HG03565 (cell line): ENCODE results near the gene FAM180B.
"Not testable (repeated sequence)": the region's sequence is repeated elsewhere in the genome, so short reads cannot be mapped to it uniquely, and the experiment has no call there.

Source experiments
- ATAC-seq: cut with Tn5 transposase; IDR thresholded peaks from one replicate; pipeline ENCODE4 v1.9.1; 2021; ENCODE audit warnings: mild to moderate bottlenecking, moderate library complexity; ENCODE audit not compliant: unreplicated experiment

Gene FAM180B

DNA sequence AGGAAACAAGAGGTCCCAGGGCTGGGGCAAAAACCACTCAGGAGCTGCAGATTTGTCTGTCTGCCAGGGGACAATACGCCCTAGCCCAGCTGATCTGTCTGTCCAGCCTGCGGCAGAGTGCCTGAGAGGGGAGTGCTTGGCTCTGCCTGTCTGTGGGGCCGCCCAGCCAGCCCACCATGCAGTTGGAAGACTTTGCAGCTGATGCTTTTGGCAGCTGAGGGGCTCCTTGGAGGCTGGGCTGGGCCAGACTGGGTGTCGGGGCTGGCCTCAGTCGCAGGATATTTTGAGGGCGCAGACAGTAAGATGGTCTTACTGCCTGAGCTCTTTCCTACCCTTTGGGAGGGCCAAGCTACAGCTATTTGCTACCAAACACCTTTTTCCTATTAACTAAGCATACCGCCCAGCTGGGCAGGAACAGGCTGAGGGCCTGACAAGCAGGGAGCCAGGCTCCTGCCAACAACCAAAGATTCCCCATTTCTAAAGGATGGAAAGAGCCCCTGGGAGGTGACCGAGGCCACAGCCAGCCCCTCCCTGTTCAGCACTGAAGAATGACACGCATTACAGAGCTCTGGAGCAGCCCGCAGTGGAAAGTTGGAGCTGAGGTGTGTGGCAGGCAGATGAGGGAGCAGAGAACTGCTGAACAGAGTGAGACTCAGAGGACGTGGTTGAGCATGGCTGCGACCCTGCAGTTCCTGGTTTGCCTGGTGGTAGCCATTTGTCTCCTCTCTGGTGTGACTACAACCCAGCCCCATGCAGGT, at the start of gene FAM180B:
TSS of gene FAM180B (plus strand) at position 581 of the 758 bp plus-strand sequence. CDS start at position 672, 91 bp downstream.
- no peak for ATAC-seq

DNA sequence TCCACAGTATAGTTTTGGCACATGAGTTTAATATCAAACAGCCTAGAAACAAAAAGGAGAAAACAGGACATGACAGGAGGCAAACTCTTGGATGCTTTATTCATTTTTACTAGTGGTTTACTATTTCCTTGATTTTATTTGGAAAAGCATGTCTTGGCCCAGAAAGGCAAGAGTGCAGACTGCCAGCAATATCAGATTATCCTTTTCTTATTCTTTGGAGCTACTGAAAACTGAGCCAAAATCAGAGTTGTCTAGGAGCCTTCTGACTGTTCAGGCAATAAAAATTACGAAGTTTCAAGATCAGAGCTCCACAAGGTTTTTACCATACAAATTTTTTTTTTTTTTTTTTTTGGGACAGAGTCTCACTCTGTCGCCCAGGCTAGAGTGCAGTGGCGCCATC, 49.6 kb upstream of the FAM180B start:
- ATAC-seq, result no peak

GRCh38 chr11:47538741-47539565, 47.5 kb upstream of the FAM180B start:
- no peak for ATAC-seq

DNA sequence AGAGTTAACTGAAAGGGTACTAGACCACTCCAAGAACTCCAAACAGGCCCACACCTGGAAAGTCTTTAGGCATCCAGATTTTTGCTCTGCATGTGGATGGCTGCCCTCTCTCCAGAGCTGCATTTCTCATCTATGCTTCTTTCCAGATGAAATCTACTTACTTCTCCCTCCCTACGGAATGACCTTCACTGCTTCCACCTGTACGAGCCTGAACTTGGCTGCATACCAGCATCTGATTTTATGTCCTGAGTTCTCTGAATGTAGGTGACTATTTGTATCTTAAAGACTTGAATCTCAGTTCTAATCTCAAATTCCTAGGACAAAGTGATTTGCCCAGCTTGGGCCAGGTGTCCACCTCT, 46.8 kb upstream of the FAM180B start:
- ATAC-seq, result no peak

DNA sequence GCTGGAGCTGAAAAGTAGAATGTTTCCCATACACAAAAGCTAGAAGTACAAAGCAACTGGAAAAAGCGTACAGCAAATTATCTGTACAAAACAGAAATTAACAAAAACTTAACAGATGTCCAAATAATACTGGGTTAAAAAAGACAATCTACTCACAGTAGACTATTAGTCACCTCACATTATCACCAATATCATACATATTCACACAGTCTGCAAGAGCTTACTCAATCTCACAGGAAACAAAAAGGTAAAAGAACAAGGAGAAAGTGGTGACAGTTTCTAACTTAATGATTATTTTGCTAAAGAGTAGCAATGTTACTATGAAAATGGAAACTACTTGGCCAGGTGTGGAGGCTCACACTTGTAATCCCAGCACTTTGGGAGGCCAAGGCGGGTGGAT, 45.4 kb upstream of the FAM180B start:
- ATAC-seq, result no peak

DNA sequence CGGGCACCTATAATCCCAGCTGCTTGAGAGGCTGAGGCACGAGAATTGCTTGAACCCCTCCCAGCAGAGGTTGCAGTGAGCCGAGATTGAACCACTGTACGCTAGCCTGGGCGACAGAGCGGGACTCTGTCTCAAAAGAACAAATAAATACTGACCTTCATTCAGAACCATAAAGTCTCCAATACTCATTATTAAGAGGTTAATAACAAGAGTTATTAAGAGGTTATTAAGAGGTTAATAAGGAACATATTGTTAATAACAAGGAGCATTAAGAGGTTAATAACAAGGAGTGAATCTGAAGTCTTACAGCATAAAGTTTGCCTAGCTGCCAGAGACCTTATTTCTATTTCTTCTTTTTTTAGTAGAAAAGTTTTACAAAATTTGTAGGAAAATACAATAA, 41.2 kb upstream of the FAM180B start:
- ATAC-seq, result no peak

- ATAC-seq, result not testable (repeated sequence)
Measured at GRCh38 chr11:47546274-47546673, 40.2 kb upstream of the FAM180B start.

- ATAC-seq, result no peak
Measured at GRCh38 chr11:47550288-47551047, 36.0 kb upstream of the FAM180B start.

DNA sequence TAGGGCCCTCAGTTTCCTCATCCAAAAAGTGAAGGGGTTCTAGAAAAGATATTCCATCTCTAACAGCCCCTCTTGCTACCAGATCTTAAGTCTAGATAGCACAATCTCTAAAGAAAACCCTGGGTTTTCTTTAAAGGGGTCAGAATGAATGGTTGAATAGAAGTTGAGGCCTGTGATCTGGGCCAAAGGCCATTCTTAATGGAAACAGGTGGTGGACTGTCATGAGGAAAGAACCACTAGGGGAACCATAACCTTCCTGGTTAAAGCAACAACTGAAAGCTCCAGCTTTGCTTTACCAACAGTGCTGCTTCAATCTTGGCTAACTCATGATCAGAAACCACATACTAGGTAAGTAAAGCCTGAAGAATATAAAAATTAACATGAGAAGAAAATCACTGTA, 35.4 kb upstream of the FAM180B start:
- no peak for ATAC-seq

GRCh38 chr11:47552056-47552565, 34.4 kb upstream of the FAM180B start:
- ATAC-seq, result no peak

GRCh38 chr11:47552566-47553405, 33.7 kb upstream of the FAM180B start, which contains the start of gene CELF1:
Gene CELF1, minus strand, starts transcription at chr11:47553132. Its CDS starts 53,609 bp downstream, at chr11:47499523.
- peak; percentile 87 for ATAC-seq

- peak; percentile 10 for ATAC-seq
Measured at GRCh38 chr11:47553406-47553743, 33.1 kb upstream of the FAM180B start.

DNA sequence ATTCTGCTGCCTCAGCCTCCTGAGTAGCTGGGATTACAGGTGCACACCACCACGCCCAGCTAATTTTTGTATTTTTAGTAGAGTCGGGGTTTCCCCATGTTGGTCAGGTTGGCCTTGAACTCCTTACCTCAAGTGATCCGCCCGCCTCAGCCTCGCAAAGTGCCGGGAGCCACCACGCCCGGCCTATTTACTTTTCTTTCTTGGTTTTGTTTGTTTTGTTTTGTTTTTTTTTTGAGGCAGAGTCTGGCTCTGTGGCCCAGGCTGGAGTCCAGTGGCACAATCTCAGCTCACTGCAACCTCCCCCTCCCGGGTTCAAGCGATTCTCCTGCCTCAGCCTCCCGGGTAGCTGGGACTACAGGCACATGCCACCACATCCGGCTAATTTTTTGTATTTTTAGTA, 29.5 kb upstream of the FAM180B start:
- ATAC-seq, result not testable (repeated sequence)

DNA sequence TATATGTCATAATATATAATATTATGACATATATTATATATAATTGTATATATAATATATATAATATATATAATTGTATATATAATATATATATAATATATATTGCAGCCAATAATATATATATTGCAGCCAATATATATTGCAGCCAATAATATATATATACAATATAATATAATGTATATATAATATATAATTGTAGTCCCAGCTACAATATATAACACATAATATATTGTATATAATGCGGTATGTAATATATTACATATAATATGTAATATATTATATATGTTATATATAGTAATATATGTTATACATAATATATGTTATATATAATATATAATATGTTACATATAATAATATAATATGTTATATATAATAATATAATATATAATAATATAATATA, 27.8 kb upstream of the FAM180B start:
- no peak for ATAC-seq

GRCh38 chr11:47560426-47560825, 26.1 kb upstream of the FAM180B start:
- no peak for ATAC-seq

DNA sequence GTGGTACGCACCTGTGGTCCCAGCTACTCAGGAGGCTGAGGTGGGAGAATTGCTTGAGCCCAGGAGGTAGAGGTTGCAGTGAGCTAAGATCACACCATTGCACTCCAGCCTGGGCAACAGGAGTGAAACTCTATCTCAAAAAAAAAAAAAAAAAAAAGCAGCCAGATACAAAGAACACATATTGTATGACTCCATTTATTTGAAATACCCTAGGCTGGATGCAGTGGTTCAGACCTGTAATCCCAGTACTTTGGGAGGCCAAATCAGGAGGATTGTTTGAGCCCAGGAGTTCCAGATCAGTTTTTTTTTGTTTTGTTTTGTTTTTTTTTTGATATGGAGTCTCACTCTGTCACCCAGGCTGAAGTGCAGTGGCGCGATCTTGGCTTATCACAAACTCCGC, 24.1 kb upstream of the FAM180B start:
- not testable (repeated sequence) for ATAC-seq

DNA sequence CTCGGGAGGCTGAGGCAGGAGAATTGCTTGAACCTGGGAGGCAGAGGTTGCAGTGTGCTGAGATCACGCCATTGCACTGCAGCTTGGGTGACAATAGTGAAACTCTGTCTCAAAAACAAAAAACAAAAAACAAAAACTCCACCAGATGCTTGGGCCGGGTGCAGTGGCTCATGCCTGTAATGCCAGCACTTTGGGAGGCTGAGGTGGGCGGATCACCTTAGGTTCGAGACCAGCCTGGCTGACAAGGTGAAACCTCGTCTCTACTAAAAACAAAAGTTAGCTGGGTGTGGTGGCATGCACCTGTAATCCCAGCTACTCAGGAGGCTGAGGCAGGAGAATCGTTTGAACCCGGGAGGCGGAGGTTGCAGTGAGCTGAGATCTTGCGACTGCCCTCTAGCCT, 22.1 kb upstream of the FAM180B start:
- not testable (repeated sequence) for ATAC-seq

DNA sequence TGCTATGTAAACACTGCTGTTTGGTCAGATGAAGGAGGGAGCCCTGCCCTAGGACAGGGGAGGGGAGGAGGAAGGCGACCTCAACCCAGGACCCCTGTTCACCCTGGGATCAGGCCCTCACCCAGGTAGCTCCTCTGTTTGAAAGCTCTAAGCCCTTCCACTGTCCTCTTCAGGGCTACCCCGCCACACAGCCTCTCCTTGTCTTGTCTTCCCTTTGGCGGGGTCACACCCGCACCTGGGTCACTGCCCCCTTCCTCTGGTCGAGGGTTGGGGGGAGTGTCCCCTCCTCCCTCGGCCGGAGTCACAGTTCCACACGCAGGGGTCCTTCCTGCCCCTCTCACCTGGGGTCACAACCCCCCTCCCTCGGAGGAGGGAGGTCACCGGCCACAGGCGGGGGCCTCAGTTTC, 21.5 kb upstream of the FAM180B start:
- no peak for ATAC-seq

DNA sequence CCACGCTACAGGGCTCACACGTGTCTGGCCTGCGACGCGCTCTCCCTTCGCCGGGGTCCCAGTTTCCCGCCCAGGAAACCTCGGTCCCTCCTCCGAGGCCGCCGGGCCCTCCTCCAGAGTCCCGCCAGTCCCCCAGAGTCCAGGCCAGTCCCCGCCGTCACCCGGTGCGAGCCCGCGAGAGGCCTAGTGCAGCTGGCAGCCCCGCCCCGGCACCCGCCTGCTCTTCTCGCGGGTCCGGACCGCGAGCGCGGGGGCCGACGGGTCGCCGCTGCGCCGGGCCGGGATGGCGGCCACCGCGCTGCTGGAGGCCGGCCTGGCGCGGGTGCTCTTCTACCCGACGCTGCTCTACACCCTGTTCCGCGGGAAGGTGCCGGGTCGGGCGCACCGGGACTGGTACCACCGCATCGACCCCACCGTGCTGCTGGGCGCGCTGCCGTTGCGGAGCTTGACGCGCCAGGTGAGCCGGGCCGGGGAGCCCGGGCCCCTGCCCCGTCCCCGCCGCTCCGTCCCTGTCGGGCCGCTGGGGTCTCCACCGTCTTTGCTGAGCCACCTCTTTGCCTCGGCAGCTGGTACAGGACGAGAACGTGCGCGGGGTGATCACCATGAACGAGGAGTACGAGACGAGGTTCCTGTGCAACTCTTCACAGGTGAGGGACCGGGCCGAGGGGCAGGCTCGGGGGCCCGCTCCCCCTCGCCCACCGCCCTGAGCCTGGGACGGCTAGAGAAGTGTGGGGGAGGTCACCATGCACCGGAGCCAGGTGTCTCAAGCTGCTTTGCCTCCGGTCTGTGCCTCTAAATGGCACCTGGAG, 20.9 kb upstream of the FAM180B start, which contains the start of gene PTPMT1:
TSS of gene PTPMT1 (plus strand) at position 260 of the 809 bp plus-strand sequence. CDS start at position 284, 24 bp downstream.
- ATAC-seq, result peak; percentile 73
